K562 (cell line): Measurements from ENCODE around the gene SRL. TPM values are rescaled to one million over a fixed set of nuclear protein-coding genes. Genes with fewer than 3 reads are reported as not detected.

ENCODE experiments used
- ATAC-seq: fragments of 200-7000 bp; cut with Tn5 transposase; 3 replicates; pipeline ENCODE4 v1.9.1; 2020; ENCODE audit warnings: moderate library complexity
- BruUV-seq: library from RNA; stranded (reverse); fragments of 400-500 nt; replicated peaks from 2 replicates; lab custom pipeline; 2021; lab: Mats Ljungman, UMichigan
- CTCF ChIA-PET: fragments of 300-600 bp; formaldehyde crosslinking; extraction: SDS; loops from one replicate; lab custom pipeline; 2021; ENCODE audit warnings: low intra/inter-chr PET ratio; lab: Yijun Ruan, JAX
- POLR2A ChIA-PET: fragments of 300-600, 350-650 bp; sonication (Branson Sonifier 250); formaldehyde crosslinking; extraction: SDS; loops from one replicate; lab custom pipeline; 2021; ENCODE audit warnings: antibody characterized with exemption, inconsistent platforms; lab: Yijun Ruan, JAX
- DNase-seq, 4 experiments: peaks; one replicate each; pipeline versions ENCODE4 v3.0.0 to v3.0.0-alpha.2; 2011 to 2018; ENCODE audit warnings: low spot score in 3 of 4, mixed read lengths in 3 of 4; ENCODE audit errors: extremely low read depth in 1 of 4
- FAIRE-seq: peaks from 2 replicates; lab custom pipeline; 2011; peaks lifted over from hg19 to GRCh38; lab: Jason Lieb, UNC
- H2AFZ ChIP-seq: 2 replicates; pipeline ENCODE4 v1.6.0; 2011; ENCODE audit warnings: low read depth, low read length, control low read depth, inconsistent platforms
- H3K27ac ChIP-seq: fragments of 200-600 bp; 3 replicates; pipeline ENCODE4 v1.8.0; 2011; ENCODE audit warnings: low read depth, mild to moderate bottlenecking, control low read depth, inconsistent platforms, low read length, moderate library complexity, mixed read lengths; ENCODE audit errors: extremely low read depth
- H3K27me3 ChIP-seq, 2 experiments: fragments of 300-600 bp in 1 of 2; 2 replicates in 1 of 2; 3 replicates in 1 of 2; pipeline versions ENCODE4 v1.6.0 to v1.8.0; 2011; ENCODE audit warnings: inconsistent platforms in 2 of 2, low read length in 2 of 2, mild to moderate bottlenecking in 1 of 2, mixed read lengths in 1 of 2, moderate library complexity in 1 of 2; ENCODE audit not compliant: control insufficient read depth in 2 of 2, insufficient read depth in 2 of 2
- H3K36me3 ChIP-seq: fragments of 300-600 bp; 3 replicates; pipeline ENCODE4 v1.8.0; 2011; ENCODE audit warnings: mild to moderate bottlenecking, low read length, inconsistent platforms; ENCODE audit not compliant: control insufficient read depth, insufficient read depth
- H3K4me1 ChIP-seq, 2 experiments: fragments of 200-600 bp in 1 of 2; replicated peaks in 1 of 2; 2 replicates in 1 of 2; 3 replicates in 1 of 2; pipeline versions ENCODE4 v1.5.1 to v1.8.0; 2011; ENCODE audit warnings: inconsistent platforms in 2 of 2, low read length in 2 of 2, mild to moderate bottlenecking in 1 of 2, mixed read lengths in 1 of 2, moderate library complexity in 1 of 2; ENCODE audit not compliant: control insufficient read depth in 2 of 2, insufficient read depth in 2 of 2
- H3K4me2 ChIP-seq: 2 replicates; pipeline ENCODE4 v1.6.1; 2011; ENCODE audit warnings: low read length, control low read depth, inconsistent platforms, mixed read lengths; ENCODE audit not compliant: insufficient read depth
- H3K4me3 ChIP-seq: fragments of 200-600 bp; sonication (generic), shearing (Covaris generic); 2 replicates; pipeline ENCODE4 v1.5.1; 2016; ENCODE audit warnings: control low read depth, inconsistent platforms
- H3K79me2 ChIP-seq: fragments of 200-600 bp; 3 replicates; pipeline ENCODE4 v1.8.0; 2011; ENCODE audit warnings: low read length, inconsistent platforms; ENCODE audit not compliant: control insufficient read depth, insufficient read depth
- H3K9ac ChIP-seq, 2 experiments: 2 replicates each; pipeline versions ENCODE4 v1.6.0 to v1.6.1; 2011; ENCODE audit warnings: low read depth in 2 of 2, low read length in 2 of 2, control low read depth in 1 of 2, inconsistent platforms in 1 of 2, mild to moderate bottlenecking in 1 of 2, mixed read lengths in 1 of 2; ENCODE audit not compliant: insufficient read depth in 1 of 2
- H3K9me1 ChIP-seq: one replicate; pipeline ENCODE4 v1.6.0; 2011; ENCODE audit warnings: inconsistent platforms, mild to moderate bottlenecking, low read length, moderate library complexity; ENCODE audit not compliant: control insufficient read depth, insufficient read depth
- H3K9me3 ChIP-seq: replicated peaks from 2 replicates; pipeline ENCODE4 v1.5.1; 2011; ENCODE audit warnings: low read depth, low read length, inconsistent platforms; ENCODE audit not compliant: control insufficient read depth, insufficient read depth
- H4K20me1 ChIP-seq: replicated peaks from 2 replicates; pipeline ENCODE4 v1.6.1; 2011; ENCODE audit warnings: low read length, inconsistent platforms, mixed read lengths; ENCODE audit not compliant: control insufficient read depth, insufficient read depth
- CC2D1A ChIP-seq: fragments of 450-650 bp; IDR thresholded peaks from 2 replicates; pipeline ENCODE4 v1.6.1; 2017; ENCODE audit warnings: mild to moderate bottlenecking
- DDX20 ChIP-seq: fragments of 450-650 bp; IDR thresholded peaks from 2 replicates; pipeline ENCODE4 v1.6.1; 2016; ENCODE audit warnings: missing genetic modification characterization, low read depth, mild to moderate bottlenecking, missing compliant biosample characterization, moderate library complexity
- ESRRA ChIP-seq: fragments of 450-650 bp; IDR thresholded peaks from 2 replicates; pipeline ENCODE4 v1.6.1; 2014; ENCODE audit warnings: low read depth, mild to moderate bottlenecking, moderate library complexity, borderline replicate concordance
- HINFP ChIP-seq: fragments of 450-650 bp; conservative IDR thresholded peaks from 2 replicates; pipeline ENCODE4 v1.6.1; 2016; ENCODE audit warnings: missing genetic modification characterization, low read depth, mild to moderate bottlenecking, control low read depth, missing compliant biosample characterization
- STAT5A ChIP-seq: IDR thresholded peaks from 2 replicates; pipeline ENCODE4 v1.6.1; 2012; ENCODE audit warnings: low read length, inconsistent platforms, borderline replicate concordance
- ZBTB5 ChIP-seq: fragments of 450-650 bp; IDR thresholded peaks from 2 replicates; pipeline ENCODE4 v1.6.1; 2017; ENCODE audit warnings: antibody characterized with exemption
- WGBS: fragments of 100-300 bp; shearing (Covaris generic); methylation state at CpG from one replicate; pipeline ENCODE4 v1.1.6; 2016; ENCODE audit warnings: low coverage, mixed read lengths; ENCODE audit not compliant: insufficient coverage; ENCODE audit errors: missing lambda C conversion rate; 5-methylcytosine and 5-hydroxymethylcytosine counted together
- in situ Hi-C: fragments of 300-500 bp; cut with MboI; formaldehyde crosslinking; loops from 4 replicates; pipeline ENCODE4 v1.15.0; 2018; ENCODE audit warnings: inconsistent platforms, mixed read lengths
- intact Hi-C: fragments of 100-400 bp; cut with micrococcal nuclease; formaldehyde crosslinking; loops from 2 replicates; pipeline ENCODE4 v1.14.2; 2022
- polyA plus RNA-seq, 8 experiments: library from polyadenylated mRNA; depleted of rRNA in 4 of 8; stranded (reverse) in 5 of 8; unstranded in 3 of 8; fragments of >200 nt; fragmentation: Nextera tagmentation in 2 of 8; fragmentation: Illumina TruSeq in 1 of 8; extraction: Ambion mirVana in 2 of 8; extraction: Trizol in 1 of 8; gene quantifications; 2 replicates each; pipeline versions ENCODE4 v1.2.1 to v1.2.3, GENCODE V29; 2011 to 2014; ENCODE audit warnings: inconsistent platforms in 1 of 8, missing spikeins in 1 of 8
- total RNA-seq, 7 experiments: library from RNA; depleted of rRNA in 6 of 7; stranded (reverse); fragments of >200 nt in 6 of 7; fragmentation: Illumina TruSeq in 2 of 7; extraction: Trizol in 2 of 7; gene quantifications; 2 replicates each; pipeline versions ENCODE4 v1.2.1 to v1.2.3, GENCODE V29; 2011 to 2021; ENCODE audit warnings: low replicate concordance in 1 of 7

The SRL gene
- total and polyA plus RNA-seq, 9 of the 15 experiments (the other 6 are each of a cell fraction or from before 2014, with no cell fraction given) = 0.01 TPM; not detected in 8

DNA sequence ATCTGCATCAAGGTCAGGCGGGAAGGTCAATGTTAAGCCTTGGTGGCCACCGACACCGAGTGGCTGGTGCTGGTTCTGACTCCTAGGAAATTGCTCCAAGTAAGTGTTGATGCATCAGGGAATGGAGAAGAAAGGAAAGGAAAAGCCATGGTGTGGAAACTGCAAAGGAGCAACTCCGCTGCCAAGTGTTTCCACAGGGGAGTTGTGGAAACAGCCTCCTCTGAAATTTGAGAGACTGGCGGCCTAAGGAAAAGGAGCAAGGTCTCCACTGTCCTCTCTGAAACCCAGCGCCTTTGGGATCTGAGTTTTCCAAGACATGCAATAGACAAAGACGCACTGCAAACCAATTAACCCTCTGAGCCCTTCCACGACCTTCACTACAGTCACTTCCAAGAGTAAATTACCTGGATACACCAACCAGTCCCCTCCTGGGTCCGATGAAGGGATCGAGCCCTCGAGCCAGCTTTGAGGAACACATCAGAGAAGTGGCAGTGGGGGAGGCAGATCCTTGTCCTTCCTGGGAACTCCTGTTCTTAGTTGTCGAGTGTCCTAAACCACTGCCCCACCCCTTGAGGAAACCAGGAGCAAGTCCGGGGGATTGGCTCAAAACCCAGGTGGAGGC lies 51.1 kb downstream of the SRL start:
- ATAC-seq (no peak), FAIRE-seq (no peak), DNase-seq (no peak)
- ChIA-PET CTCF (no interaction called here), POLR2A (no interaction called here)
- peaks cover 27 to 47% of the 10 kb centered on the region in 2 experiments for H3K27me3 ChIP-seq
- H3K9me3 ChIP-seq = no peaks in the 10 kb centered on the region
- no peaks in the 10 kb centered on the region for H3K9me1 ChIP-seq
- no peak overlapping the region for H3K9ac ChIP-seq
- no peaks in the 10 kb centered on the region for H3K36me3 ChIP-seq
- in situ Hi-C loops (no loop called here), intact Hi-C loops (loop anchor here (10.0 kb wide), 1 partner anchor 206 kb away; no protein-coding TSS in a partner anchor)
- no peak overlapping the region for H3K4me3 ChIP-seq
- no TSS peak for BruUV-seq
- H2AFZ ChIP-seq = no peak overlapping the region
- peaks cover 3% of the 10 kb centered on the region in 2 experiments; a peak in 1 of 5 replicates for H3K4me1 ChIP-seq
- no peak overlapping the region for H3K4me2 ChIP-seq
- no peaks in the 10 kb centered on the region for H4K20me1 ChIP-seq
- no peaks in the 10 kb centered on the region for H3K79me2 ChIP-seq
- no peak overlapping the region for H3K27ac ChIP-seq
- 20% methylated on average over 13 of the region's 13 CpGs for WGBS
- peak; percentile 76 for TF ChIP-seq ZBTB5
- TF ChIP-seq CC2D1A = peak; percentile 54; the same call in 1 of the 2 replicates
- no peak for TF ChIP-seq STAT5A
- TF ChIP-seq ESRRA = peak; percentile 77
- TF ChIP-seq DDX20 (tag) = no peak
- TF ChIP-seq HINFP (tag) = peak; percentile 84
